CD4-positive, alpha-beta T cell treated with Interleukin-4 for 4 hours (primary cell): ENCODE data around the gene SIRPG.
"Not testable (repeated sequence)": the region's sequence is repeated elsewhere in the genome, so short reads cannot be mapped to it uniquely, and the experiment has no call there.

Experiments used
- DNase-seq: peaks from one replicate; pipeline ENCODE4 v3.0.0-alpha.2; 2020

Gene SIRPG

GRCh38 chr20:1633535-1633934, 24.0 kb downstream of the SIRPG start:
- DNase-seq, result no peak

- peak; percentile 41 for DNase-seq
Measured at GRCh38 chr20:1632178-1632577, 25.4 kb downstream of the SIRPG start.

GRCh38 chr20:1631309-1632151, 26.0 kb downstream of the SIRPG start:
- no peak for DNase-seq

- no peak for DNase-seq
Measured at GRCh38 chr20:1630186-1630585, 27.4 kb downstream of the SIRPG start.

GRCh38 chr20:1629321-1629720, 28.3 kb downstream of the SIRPG start:
- DNase-seq, result no peak

- DNase-seq, result no peak
Measured at GRCh38 chr20:1628621-1629020, 29.0 kb downstream of the SIRPG start.

GRCh38 chr20:1627200-1627550, 30.4 kb downstream of the SIRPG start:
- no peak for DNase-seq

- no peak for DNase-seq
Measured at GRCh38 chr20:1626528-1627199, 30.9 kb downstream of the SIRPG start.

GRCh38 chr20:1625083-1625690, 32.4 kb downstream of the SIRPG start:
- DNase-seq, result no peak

GRCh38 chr20:1623501-1624205, 33.9 kb downstream of the SIRPG start:
- DNase-seq, result no peak

- DNase-seq, result peak; percentile 58
Measured at GRCh38 chr20:1622450-1622849, 35.1 kb downstream of the SIRPG start.

- no peak for DNase-seq
Measured at GRCh38 chr20:1621316-1621715, 36.3 kb downstream of the SIRPG start.

GRCh38 chr20:1619861-1620444, 37.6 kb downstream of the SIRPG start, which contains the start of gene SIRPB1:
TSS of gene SIRPB1 (minus strand) at chr20:1620009. CDS start at chr20:1619944, 65 bp downstream.
- no peak for DNase-seq

- DNase-seq, result no peak
Measured at GRCh38 chr20:1618954-1619540, 38.5 kb downstream of the SIRPG start.

- DNase-seq, result no peak
Measured at GRCh38 chr20:1618479-1618878, 39.1 kb downstream of the SIRPG start.

GRCh38 chr20:1616858-1617434, 40.6 kb downstream of the SIRPG start:
- DNase-seq, result no peak

GRCh38 chr20:1610404-1610803, 47.2 kb downstream of the SIRPG start:
- DNase-seq, result not testable (repeated sequence)

- not testable (repeated sequence) for DNase-seq
Measured at GRCh38 chr20:1608678-1609347, 48.8 kb downstream of the SIRPG start.

GRCh38 chr20:1600736-1601135, 56.8 kb downstream of the SIRPG start:
- DNase-seq, result no peak

- no peak for DNase-seq
Measured at GRCh38 chr20:1595333-1595732, 62.2 kb downstream of the SIRPG start.
